SK-N-SH (cell line): ENCODE measurements around the gene DCUN1D3. TPM values are rescaled to one million over a fixed set of nuclear protein-coding genes. Genes with fewer than 3 reads are reported as not detected.

Experiments used
- CTCF ChIA-PET: fragments of 300-600, 350-600 bp; formaldehyde crosslinking; extraction: SDS; loops from one replicate; lab custom pipeline; 2021; lab: Yijun Ruan, JAX
- POLR2A ChIA-PET: fragments of 350-600 bp; sonication (Branson Sonifier 250); formaldehyde crosslinking; extraction: SDS; loops from one replicate; lab custom pipeline; 2020; ENCODE audit warnings: antibody characterized with exemption, inconsistent platforms; lab: Yijun Ruan, JAX
- DNase-seq: peaks from one replicate; pipeline ENCODE4 v3.0.0; 2012
- H2AFZ ChIP-seq: fragments of 200-600 bp; sonication (generic); 2 replicates; pipeline ENCODE4 v1.8.1; 2016; ENCODE audit warnings: antibody characterized with exemption, mild to moderate bottlenecking, low read depth
- H3F3A ChIP-seq: fragments of 200-600 bp; sonication (generic); replicated peaks from 2 replicates; pipeline ENCODE3; 2016; ENCODE audit warnings: antibody characterized with exemption, mild to moderate bottlenecking; ENCODE audit not compliant: insufficient read depth
- H3K27ac ChIP-seq, 2 experiments: fragments of 200-500 bp in 1 of 2; fragments of 200-600 bp in 1 of 2; sonication (Bioruptor generic) in 1 of 2; sonication (generic), shearing (Covaris generic) in 1 of 2; 2 replicates each; pipeline versions ENCODE4 v1.5.1 to v1.6.1; 2014 to 2016; ENCODE audit warnings: low read depth in 2 of 2, inconsistent platforms in 1 of 2, low read length in 1 of 2, mild to moderate bottlenecking in 1 of 2, mixed read lengths in 1 of 2
- H3K27me3 ChIP-seq: fragments of 200-600 bp; sonication (generic), shearing (Covaris generic); 2 replicates; pipeline ENCODE4 v1.6.1; 2016; ENCODE audit warnings: mixed run types; ENCODE audit not compliant: insufficient read depth
- H3K36me3 ChIP-seq, 2 experiments: fragments of 200-500 bp in 1 of 2; fragments of 200-600 bp in 1 of 2; sonication (Bioruptor generic) in 1 of 2; sonication (generic) in 1 of 2; replicated peaks in 1 of 2; 2 replicates each; pipeline versions ENCODE3 to v1.5.1; 2014 to 2016; ENCODE audit warnings: low read length in 1 of 2, mild to moderate bottlenecking in 1 of 2; ENCODE audit not compliant: insufficient read depth in 2 of 2, control insufficient read depth in 1 of 2
- H3K4me1 ChIP-seq, 2 experiments: fragments of 200-500 bp in 1 of 2; fragments of 200-600 bp in 1 of 2; sonication (Bioruptor generic) in 1 of 2; sonication (generic), shearing (Covaris generic) in 1 of 2; 2 replicates each; pipeline versions ENCODE4 v1.5.1 to v1.6.1; 2014 to 2016; ENCODE audit warnings: low read depth in 1 of 2, low read length in 1 of 2, mixed run types in 1 of 2; ENCODE audit not compliant: insufficient read depth in 2 of 2, control insufficient read depth in 1 of 2
- H3K4me2 ChIP-seq: fragments of 200-600 bp; sonication (generic), shearing (Covaris generic); 2 replicates; pipeline ENCODE4 v1.6.1; 2017; ENCODE audit warnings: mixed run types
- H3K4me3 ChIP-seq, 2 experiments: fragments of 200-500 bp in 1 of 2; fragments of 200-600 bp in 1 of 2; sonication (Bioruptor generic) in 1 of 2; sonication (generic), shearing (Covaris generic) in 1 of 2; 2 replicates each; pipeline versions ENCODE4 v1.5.1 to v1.8.1; 2014 to 2016; ENCODE audit warnings: low read depth in 2 of 2, inconsistent platforms in 1 of 2, low read length in 1 of 2, mild to moderate bottlenecking in 1 of 2, mixed read lengths in 1 of 2, moderate library complexity in 1 of 2
- H3K79me2 ChIP-seq: fragments of 200-600 bp; sonication (generic); 2 replicates; pipeline ENCODE4 v1.8.1; 2017; ENCODE audit warnings: mild to moderate bottlenecking; ENCODE audit not compliant: insufficient read depth
- H3K9ac ChIP-seq: fragments of 200-600 bp; sonication (generic); 2 replicates; pipeline ENCODE4 v1.6.1; 2017; ENCODE audit warnings: mixed run types
- H3K9me2 ChIP-seq: fragments of 200-600 bp; sonication (generic); 2 replicates; pipeline ENCODE4 v1.6.1; 2017; ENCODE audit warnings: mixed run types
- H3K9me3 ChIP-seq: fragments of 200-600 bp; sonication (generic); 2 replicates; pipeline ENCODE4 v1.6.1; 2017; ENCODE audit warnings: mixed run types, mild to moderate bottlenecking, moderate library complexity
- H4K20me1 ChIP-seq: fragments of 200-600 bp; sonication (generic); 2 replicates; pipeline ENCODE4 v1.6.1; 2017; ENCODE audit warnings: mild to moderate bottlenecking, mixed run types; ENCODE audit not compliant: insufficient read depth
- CHD2 ChIP-seq: fragments of 150-350 bp; IDR thresholded peaks from 2 replicates; pipeline ENCODE4 v1.6.1; 2018; ENCODE audit warnings: low read length; ENCODE audit not compliant: partially characterized antibody
- EP300 ChIP-seq, 2 experiments: IDR thresholded peaks; 2 replicates each; pipeline versions ENCODE4 v1.4.0 to v1.6.1; 2012; ENCODE audit warnings: borderline replicate concordance in 1 of 2, low read depth in 1 of 2, low read length in 1 of 2
- EZH2phosphoT487 ChIP-seq: fragments of 200-600 bp; sonication (generic); IDR thresholded peaks from 2 replicates; pipeline ENCODE4 v1.6.1; 2017; ENCODE audit warnings: low read depth, mixed run types, mild to moderate bottlenecking, antibody characterized with exemption, moderate library complexity, borderline replicate concordance
- FOXJ3 ChIP-seq: sonication (generic); formaldehyde crosslinking; IDR thresholded peaks from 2 replicates; pipeline ENCODE4 v1.5.1; 2020; ENCODE audit warnings: mild to moderate bottlenecking, missing genetic modification reagents
- FOXM1 ChIP-seq: IDR thresholded peaks from 2 replicates; pipeline ENCODE4 v1.4.0; 2012; ENCODE audit warnings: low read depth, mild to moderate bottlenecking
- GABPA ChIP-seq: IDR thresholded peaks from 2 replicates; pipeline ENCODE4 v1.4.0; 2012; ENCODE audit warnings: low read depth, mild to moderate bottlenecking
- GATA2 ChIP-seq: sonication (generic); formaldehyde crosslinking; IDR thresholded peaks from 2 replicates; pipeline ENCODE4 v1.5.0; 2020; ENCODE audit warnings: mild to moderate bottlenecking, missing genetic modification reagents
- JUND ChIP-seq: IDR thresholded peaks from 2 replicates; pipeline ENCODE4 v1.4.0; 2012
- NFIC ChIP-seq: IDR thresholded peaks from 2 replicates; pipeline ENCODE4 v1.4.0; 2012; ENCODE audit warnings: borderline replicate concordance
- POLR2AphosphoS5 ChIP-seq: IDR thresholded peaks from 2 replicates; pipeline ENCODE4 v1.6.1; 2012; ENCODE audit warnings: low read depth, low read length
- RFX5 ChIP-seq: IDR thresholded peaks from 2 replicates; pipeline ENCODE4 v1.6.1; 2012; ENCODE audit warnings: mild to moderate bottlenecking, improper control_type of control experiment, low read length
- SIN3A ChIP-seq: IDR thresholded peaks from 2 replicates; pipeline ENCODE4 v1.6.1; 2012; ENCODE audit warnings: low read depth, mild to moderate bottlenecking, low read length, moderate library complexity, borderline replicate concordance
- TAF1 ChIP-seq: IDR thresholded peaks from 2 replicates; pipeline ENCODE4 v1.6.1; 2012; ENCODE audit warnings: low read depth, mild to moderate bottlenecking, low read length, moderate library complexity, borderline replicate concordance
- TCF12 ChIP-seq: IDR thresholded peaks from 2 replicates; pipeline ENCODE4 v1.4.0; 2012
- WGBS: methylation state at CpG from one replicate; pipeline ENCODE4 v1.1.6; 2017; ENCODE audit warnings: low lambda C conversion rate; 5-methylcytosine and 5-hydroxymethylcytosine counted together
- polyA plus RNA-seq, 3 experiments: library from polyadenylated mRNA; depleted of rRNA; stranded (reverse); fragments of >200 nt; gene quantifications; 2 replicates each; pipeline ENCODE4 v1.2.3, GENCODE V29; 2012
- TF ChIP-seq, protein P1 (sequence below): IDR thresholded peaks from 2 replicates; pipeline ENCODE4 v1.4.0; 2012; ENCODE audit warnings: low read depth, borderline replicate concordance
- TF ChIP-seq, protein P2 (sequence below): fragments of 150-350 bp; IDR thresholded peaks from 2 replicates; pipeline ENCODE4 v1.6.1; 2016; ENCODE audit warnings: mild to moderate bottlenecking, low read depth, low read length

The DCUN1D3 gene
- polyA plus RNA-seq, 1 of the 3 experiments (the other 2 are of a cell fraction), result 4.7 TPM

DNA sequence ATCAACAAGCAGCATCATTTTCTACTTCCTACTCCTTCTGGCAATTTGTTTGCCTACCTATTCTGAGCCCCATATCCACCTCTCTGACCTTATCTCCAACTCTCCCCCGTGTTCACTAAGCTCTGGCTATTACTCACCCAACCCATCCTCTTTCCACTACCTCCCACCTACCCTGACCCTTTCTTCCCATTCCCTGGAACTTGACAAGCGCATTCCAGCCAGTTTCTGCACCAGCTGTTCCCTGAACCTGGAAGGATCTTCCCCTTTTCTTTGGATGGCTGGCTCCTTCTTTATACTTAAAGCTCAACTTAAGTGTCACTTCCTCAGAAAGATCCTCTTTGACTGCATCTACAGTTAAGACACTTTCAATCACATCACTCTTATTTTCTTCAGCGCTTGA, 2.2 kb downstream of the DCUN1D3 start (continued):
- TF ChIP-seq FOXJ3 (no peak), EZH2phosphoT487 (no peak), TCF12 (no peak), JUND (no peak), GATA2 (CRISPR knock-in tag) (no peak), NFIC (no peak)
- TF ChIP-seq, protein P1, sequence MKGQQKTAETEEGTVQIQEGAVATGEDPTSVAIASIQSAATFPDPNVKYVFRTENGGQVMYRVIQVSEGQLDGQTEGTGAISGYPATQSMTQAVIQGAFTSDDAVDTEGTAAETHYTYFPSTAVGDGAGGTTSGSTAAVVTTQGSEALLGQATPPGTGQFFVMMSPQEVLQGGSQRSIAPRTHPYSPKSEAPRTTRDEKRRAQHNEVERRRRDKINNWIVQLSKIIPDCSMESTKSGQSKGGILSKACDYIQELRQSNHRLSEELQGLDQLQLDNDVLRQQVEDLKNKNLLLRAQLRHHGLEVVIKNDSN, result no peak

DNA sequence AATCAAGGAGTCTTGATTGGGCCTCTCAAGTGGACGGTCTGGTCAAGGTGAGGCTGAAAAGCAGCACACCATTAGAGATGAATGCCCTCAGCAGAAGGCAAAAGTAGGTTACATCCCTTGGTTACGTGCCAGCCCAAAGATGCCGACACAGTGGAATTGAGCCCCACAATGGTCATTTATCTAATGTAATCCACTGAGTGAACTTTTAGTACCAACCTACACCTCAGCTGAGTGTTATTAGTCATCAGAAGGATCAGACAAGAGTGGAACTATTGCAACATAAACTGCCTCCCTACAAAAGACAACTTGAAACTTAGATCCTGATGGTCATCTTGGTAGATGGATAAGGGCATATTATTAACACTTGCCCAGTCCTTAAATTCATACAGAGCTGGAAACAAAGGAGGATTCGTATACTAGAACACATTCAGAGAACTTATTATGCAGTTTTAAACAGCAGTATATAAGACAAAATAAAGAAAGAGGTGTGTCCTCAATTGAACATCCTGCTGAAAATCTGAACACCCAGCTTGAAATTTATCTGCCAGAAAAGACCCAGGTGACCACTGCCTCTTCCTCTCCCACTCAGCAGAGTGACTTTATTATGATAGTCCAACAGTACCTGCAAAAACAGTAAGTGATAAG, 2.8 kb downstream of the DCUN1D3 start:
- Histone ChIP-seq H3K9me3 (no peaks in the 10 kb centered on the region), H3K36me3 (peaks cover 12 to 27% of the 10 kb centered on the region in 2 experiments), H3K9ac (no peak overlapping the region)
- no peak for DNase-seq
- POLR2A ChIA-PET, result interaction anchor here (0.6 kb wide), 1 partner anchor 50 kb away, joined by 3 read pairs; no protein-coding TSS in a partner anchor
- TF ChIP-seq NFIC (no peak), CHD2 (no peak), FOXM1 (no peak), POLR2AphosphoS5 (no peak), RFX5 (no peak), EZH2phosphoT487 (no peak), GABPA (no peak), SIN3A (no peak), JUND (no peak), FOXJ3 (no peak), EP300 (IDR thresholded peaks at IDR 0.05; ENCODE audit: borderline replicate concordance in 1 of 2, low read depth in 1 of 2, low read length in 1 of 2) (no peak), TAF1 (no peak)
- TF ChIP-seq, protein P2, sequence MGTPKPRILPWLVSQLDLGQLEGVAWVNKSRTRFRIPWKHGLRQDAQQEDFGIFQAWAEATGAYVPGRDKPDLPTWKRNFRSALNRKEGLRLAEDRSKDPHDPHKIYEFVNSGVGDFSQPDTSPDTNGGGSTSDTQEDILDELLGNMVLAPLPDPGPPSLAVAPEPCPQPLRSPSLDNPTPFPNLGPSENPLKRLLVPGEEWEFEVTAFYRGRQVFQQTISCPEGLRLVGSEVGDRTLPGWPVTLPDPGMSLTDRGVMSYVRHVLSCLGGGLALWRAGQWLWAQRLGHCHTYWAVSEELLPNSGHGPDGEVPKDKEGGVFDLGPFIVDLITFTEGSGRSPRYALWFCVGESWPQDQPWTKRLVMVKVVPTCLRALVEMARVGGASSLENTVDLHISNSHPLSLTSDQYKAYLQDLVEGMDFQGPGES, result no peak
- TF ChIP-seq, all 33 proteins: peak for 0
- Histone ChIP-seq H3K4me2 (no peak overlapping the region; the same call in 1 of the 2 replicates), H3K4me1 (peaks cover 0 to 7% of the 10 kb centered on the region in 2 experiments; a peak in 3 of 4 replicates), H3K79me2 (peaks cover 91% of the 10 kb centered on the region), H2AFZ (no peak overlapping the region), H3K27ac (no peak overlapping the region), H4K20me1 (peaks cover 15% of the 10 kb centered on the region), H3K4me3 (no peak overlapping the region), H3F3A (no peaks in the 10 kb centered on the region), H3K27me3 (no peaks in the 10 kb centered on the region), H3K9me2 (no peaks in the 10 kb centered on the region)
- 96% methylated on average over 4 of the region's 4 CpGs for WGBS
- CTCF ChIA-PET, result interaction anchor here (0.9 to 1.2 kb wide), 2 partner anchors 26 to 91 kb away, joined by 3 read pairs; partner anchors contain the start of genes ERI2 and REXO5
